Suprapubic skin (tissue), 4 donors: ENCODE data around the gene LMX1B. TPM values are rescaled to one million over a fixed set of nuclear protein-coding genes. Genes with fewer than 3 reads are reported as not detected.

Experiments used
- DNase-seq, 2 donors: peaks; one replicate each; pipeline ENCODE4 v3.0.0-alpha.2; 2019; ENCODE audit warnings: low spot score in 2 of 2
- H3K27ac ChIP-seq: fragments of 200-600 bp; sonication (generic); one replicate; pipeline ENCODE4 v1.5.1; 2019
- H3K27me3 ChIP-seq: fragments of 200-600 bp; sonication (generic); one replicate; pipeline ENCODE4 v1.5.1; 2019
- H3K36me3 ChIP-seq: fragments of 200-600 bp; sonication (generic); one replicate; pipeline ENCODE4 v1.5.1; 2019
- H3K4me1 ChIP-seq: fragments of 200-600 bp; sonication (generic); one replicate; pipeline ENCODE4 v1.5.1; 2019
- H3K4me3 ChIP-seq: fragments of 200-600 bp; sonication (generic); one replicate; pipeline ENCODE4 v1.5.1; 2019; ENCODE audit warnings: mild to moderate bottlenecking
- H3K9me3 ChIP-seq: fragments of 200-600 bp; sonication (generic); one replicate; pipeline ENCODE4 v1.5.1; 2019
- CTCF ChIP-seq, 2 donors: fragments of 200-600 bp in 1 of 2; fragments of 450-650 bp in 1 of 2; sonication (generic) in 1 of 2; IDR thresholded peaks; one replicate each; pipeline ENCODE4 v1.5.1; 2016 to 2019; ENCODE audit warnings: antibody characterized with exemption in 2 of 2, mild to moderate bottlenecking in 1 of 2, moderate library complexity in 1 of 2
- EP300 ChIP-seq: sonication (generic); formaldehyde crosslinking; IDR thresholded peaks from one replicate; pipeline ENCODE4 v1.6.1; 2017; ENCODE audit warnings: antibody characterized with exemption
- POLR2A ChIP-seq, 2 donors: fragments of 450-650 bp; IDR thresholded peaks; one replicate each; pipeline ENCODE4 v1.6.1; 2017; ENCODE audit warnings: antibody characterized with exemption in 2 of 2, mild to moderate bottlenecking in 2 of 2, moderate library complexity in 2 of 2
- POLR2AphosphoS5 ChIP-seq, 3 donors: sonication (generic); formaldehyde crosslinking; IDR thresholded peaks; one replicate each; pipeline ENCODE4 v1.6.1; 2017; ENCODE audit warnings: antibody characterized with exemption in 3 of 3
- WGBS: methylation state at CpG from one replicate; pipeline ENCODE4 v1.1.5; 2018; 5-methylcytosine and 5-hydroxymethylcytosine counted together
- total RNA-seq, 4 donors: library from RNA; depleted of rRNA; stranded (reverse); fragments of >200 nt; gene quantifications; one replicate each; pipeline ENCODE4 v1.1.0, GENCODE V29; 2016

The LMX1B gene
- total RNA-seq, 4 donors from 2014 or later, result 2.4 to 7.8 (median 5.7) TPM

DNA sequence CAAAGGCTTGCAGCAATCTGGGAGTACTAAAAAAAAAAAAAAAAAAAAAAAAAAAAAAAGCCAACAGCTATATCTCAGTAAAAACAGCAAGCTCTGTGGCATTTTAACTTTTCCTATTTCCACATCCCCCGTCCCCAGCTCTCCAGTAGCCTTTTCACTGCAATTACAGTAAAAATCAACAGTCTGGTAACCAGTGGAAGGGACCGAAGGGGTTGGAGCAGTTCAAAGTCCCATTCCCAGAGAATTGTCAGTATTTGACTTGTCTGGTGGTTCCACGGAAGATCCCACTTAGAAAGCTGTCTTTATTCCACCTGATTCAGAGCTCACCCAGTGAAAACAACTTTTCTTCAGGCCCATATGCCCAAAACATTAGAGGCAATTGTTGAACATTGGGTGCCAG is 119.3 kb downstream of the LMX1B start:
- no peak for TF ChIP-seq EP300
- TF ChIP-seq CTCF (IDR thresholded peaks at IDR 0.05), result no peak
- no peak for TF ChIP-seq POLR2A (IDR thresholded peaks at IDR 0.05)
- TF ChIP-seq POLR2AphosphoS5 (IDR thresholded peaks at IDR 0.05), result no peak
- 88% methylated on average over 3 of the region's 3 CpGs for WGBS

GRCh38 chr9:126734877-126735276 is 121.1 kb downstream of the LMX1B start:
- no peak for DNase-seq
- H3K27ac ChIP-seq, result no peak overlapping the region
- TF ChIP-seq CTCF (IDR thresholded peaks at IDR 0.05) (no peak), EP300 (no peak), POLR2AphosphoS5 (IDR thresholded peaks at IDR 0.05) (no peak)
- H3K27me3 ChIP-seq, result no peaks in the 10 kb centered on the region
- H3K4me3 ChIP-seq, result no peak overlapping the region
- 90% methylated on average over 2 of the region's 2 CpGs for WGBS
- H3K36me3 ChIP-seq, result no peaks in the 10 kb centered on the region
- peaks cover 14% of the 10 kb centered on the region for H3K9me3 ChIP-seq
- H3K4me1 ChIP-seq, result no peaks in the 10 kb centered on the region

More for the DNA sequence above, 119.3 kb downstream of the LMX1B start:
- Histone ChIP-seq H3K27me3 (no peaks in the 10 kb centered on the region), H3K4me3 (no peak overlapping the region), H3K4me1 (no peaks in the 10 kb centered on the region), H3K9me3 (peaks cover 14% of the 10 kb centered on the region), H3K36me3 (no peaks in the 10 kb centered on the region), H3K27ac (no peak overlapping the region)
- no peak for DNase-seq

DNA sequence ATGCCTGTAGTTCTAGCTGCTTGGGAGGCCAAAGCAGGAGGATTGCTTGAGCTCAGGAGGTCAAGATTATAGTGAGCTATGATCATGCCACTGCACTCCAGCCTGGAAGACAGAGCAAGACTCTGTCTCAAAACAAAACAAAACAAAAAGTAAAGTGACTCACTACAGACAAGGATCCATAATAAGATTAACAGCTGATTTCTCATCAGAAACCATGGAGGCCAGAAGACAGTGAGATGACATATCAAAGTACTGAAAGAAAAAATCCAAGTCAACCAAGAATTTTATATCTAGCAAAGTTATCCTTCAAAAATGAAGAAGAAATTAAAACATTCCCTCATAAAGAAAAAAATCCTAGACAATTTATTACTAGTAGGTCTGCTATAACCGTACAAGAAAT is 121.8 kb downstream of the LMX1B start:
- TF ChIP-seq POLR2A (IDR thresholded peaks at IDR 0.05) (no peak), EP300 (no peak), POLR2AphosphoS5 (IDR thresholded peaks at IDR 0.05) (no peak), CTCF (IDR thresholded peaks at IDR 0.05) (no peak)
- H3K36me3 ChIP-seq, result no peaks in the 10 kb centered on the region
- H3K27ac ChIP-seq, result no peak overlapping the region
- H3K27me3 ChIP-seq, result peaks cover 3% of the 10 kb centered on the region
- no peak for DNase-seq
- H3K9me3 ChIP-seq, result peaks cover 14% of the 10 kb centered on the region
- 91% methylated on average over 1 of the region's 1 CpG for WGBS
- H3K4me3 ChIP-seq, result no peak overlapping the region
- H3K4me1 ChIP-seq, result no peaks in the 10 kb centered on the region

DNA sequence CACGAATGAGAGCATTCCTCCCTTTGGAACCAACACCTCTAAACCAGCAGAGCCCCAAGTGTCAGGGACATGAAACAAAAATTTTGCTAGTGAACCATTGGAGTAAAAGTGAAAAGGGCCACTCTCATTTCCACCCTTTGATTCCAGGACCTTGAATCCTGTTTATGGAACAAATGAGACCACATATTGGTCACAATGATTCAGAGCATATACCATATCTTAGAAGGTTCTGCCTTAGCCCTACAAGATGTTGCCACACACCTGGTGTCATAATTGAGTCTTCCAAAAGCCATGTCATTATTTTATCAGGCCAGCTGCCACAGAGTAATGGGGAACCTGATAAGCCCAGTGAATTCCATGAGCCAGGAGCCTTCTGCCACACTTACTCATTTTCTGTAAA is 124.8 kb downstream of the LMX1B start:
- Histone ChIP-seq H3K9me3 (peaks cover 14% of the 10 kb centered on the region), H3K36me3 (no peaks in the 10 kb centered on the region), H3K27ac (no peak overlapping the region), H3K4me1 (no peaks in the 10 kb centered on the region), H3K27me3 (peaks cover 9% of the 10 kb centered on the region), H3K4me3 (no peak overlapping the region)
- no peak for TF ChIP-seq EP300
- no peak for TF ChIP-seq POLR2A (IDR thresholded peaks at IDR 0.05)
- TF ChIP-seq POLR2AphosphoS5 (IDR thresholded peaks at IDR 0.05), result no peak
- no peak for TF ChIP-seq CTCF (IDR thresholded peaks at IDR 0.05)
- 52% methylated on average over 1 of the region's 1 CpG for WGBS
- no peak for DNase-seq

DNA sequence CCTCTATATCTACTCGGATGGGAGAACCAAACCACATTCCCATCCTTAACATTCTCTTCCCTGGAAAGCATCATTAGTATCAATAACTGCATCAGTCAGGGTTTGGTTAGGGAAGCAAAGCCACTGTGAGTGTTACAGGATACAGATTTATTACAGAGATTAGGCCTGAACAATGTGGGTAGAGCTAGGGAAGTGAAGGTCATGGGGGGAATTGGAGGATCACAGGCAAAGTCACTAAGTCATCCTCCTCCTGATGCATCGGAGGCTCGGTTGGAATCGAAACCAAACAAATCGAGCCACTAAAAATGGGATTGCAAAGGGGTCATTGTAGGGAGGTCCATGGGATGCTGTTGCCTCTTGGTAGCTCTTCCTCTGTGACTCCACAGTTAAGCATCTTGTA is 129.3 kb downstream of the LMX1B start:
- Histone ChIP-seq H3K4me1 (no peaks in the 10 kb centered on the region), H3K27ac (no peak overlapping the region), H3K4me3 (no peak overlapping the region), H3K36me3 (no peaks in the 10 kb centered on the region), H3K9me3 (no peaks in the 10 kb centered on the region), H3K27me3 (peaks cover 9% of the 10 kb centered on the region)
- no peak for DNase-seq
- TF ChIP-seq EP300, result no peak
- no peak for TF ChIP-seq POLR2A (IDR thresholded peaks at IDR 0.05)
- TF ChIP-seq CTCF (IDR thresholded peaks at IDR 0.05), result no peak
- no peak for TF ChIP-seq POLR2AphosphoS5 (IDR thresholded peaks at IDR 0.05)
- WGBS, result 85% methylated on average over 5 of the region's 5 CpGs
